ENCODE data around the gene DHCR7.

Gene DHCR7

GRCh38 chr11:71459076-71459766 is 11.0 kb upstream of the DHCR7 start:
- DNase-seq (ENCODE audit: low spot score): no peak
- FAIRE-seq: no peak

DNA sequence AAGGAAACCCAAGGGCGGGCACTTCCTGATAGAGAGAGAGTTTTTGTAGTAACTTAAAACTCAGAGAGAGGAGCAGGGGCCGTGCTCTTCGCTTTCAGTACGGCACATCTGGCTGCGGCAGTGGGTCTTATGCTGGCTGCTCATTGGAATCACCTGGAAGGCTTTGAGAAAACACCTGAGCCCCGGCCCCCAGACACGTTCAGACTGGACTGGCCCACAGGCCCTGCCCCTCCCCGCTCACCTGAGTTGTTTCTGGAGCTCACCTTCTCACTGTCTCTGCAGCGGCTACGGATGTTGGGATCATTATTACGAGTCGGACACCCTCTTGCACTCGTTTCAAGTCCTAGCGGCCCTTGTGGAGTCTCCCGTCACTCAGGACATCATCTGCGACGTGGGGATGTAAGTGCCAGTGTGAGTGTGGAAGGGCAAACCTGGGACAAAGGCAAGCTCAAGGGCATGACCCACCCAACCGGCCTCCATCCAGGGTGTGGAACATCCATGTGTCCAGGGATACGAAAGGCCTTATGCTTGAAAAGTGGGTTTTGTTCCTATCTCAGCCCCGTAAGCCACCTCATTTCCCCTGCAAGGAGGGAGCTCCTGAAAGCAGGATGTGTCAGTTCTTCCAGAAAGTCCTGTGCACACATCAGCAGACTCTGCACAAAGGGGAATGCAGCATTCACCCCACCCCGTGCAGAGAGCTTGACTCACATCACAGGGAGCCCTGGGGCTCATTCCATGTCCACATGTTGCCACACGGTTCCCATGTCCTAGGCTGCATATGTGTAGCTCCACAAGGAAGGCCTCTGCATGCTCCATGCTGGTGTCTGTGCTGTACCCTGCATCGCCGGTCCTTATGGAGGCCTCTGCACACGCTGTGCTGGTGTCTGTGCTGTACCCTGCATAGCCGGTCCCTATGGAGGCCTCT is 10.2 kb upstream of the DHCR7 start:
- FAIRE-seq (no peak), DNase-seq (ENCODE audit: low spot score) (no peak)

GRCh38 chr11:71456831-71457230 is 8.6 kb upstream of the DHCR7 start:
- FAIRE-seq (no peak), DNase-seq (ENCODE audit: low spot score) (no peak)

- DNase-seq (ENCODE audit: low spot score) (no peak), FAIRE-seq (no peak)
These were observed 8.1 kb upstream of the DHCR7 start for GRCh38 chr11:71456294-71456693.

DNA sequence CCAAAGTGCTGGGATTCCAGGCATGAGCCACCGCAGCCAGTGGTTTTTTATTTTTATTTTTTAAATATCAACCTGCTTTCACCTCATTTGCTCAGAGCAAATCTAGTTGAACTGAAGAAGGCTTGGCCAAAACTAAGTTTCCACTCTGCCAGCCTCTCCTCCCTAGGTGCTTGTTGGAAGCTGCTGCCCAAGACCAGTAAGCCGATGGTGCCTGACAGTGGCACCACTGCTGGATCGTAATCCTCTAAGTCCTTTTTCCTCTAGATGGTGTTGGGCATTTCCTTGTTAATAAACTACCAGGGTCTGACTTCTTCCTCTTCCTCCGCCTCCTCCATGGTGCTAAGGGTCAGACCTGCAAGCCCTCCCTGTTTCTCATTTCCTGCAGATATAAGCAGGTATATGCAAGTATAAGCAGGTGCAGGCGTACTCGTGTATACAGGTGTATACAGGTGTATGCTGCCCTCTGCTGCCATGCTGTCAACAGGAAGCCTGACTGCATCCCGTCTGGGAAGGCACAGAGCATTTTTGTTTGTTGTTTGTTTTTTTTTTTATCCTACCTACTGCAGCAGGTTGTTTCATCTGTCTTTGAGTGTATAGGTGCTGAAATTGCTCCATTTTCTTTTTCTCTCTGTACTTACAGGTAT is 6.4 kb upstream of the DHCR7 start:
- no peak for FAIRE-seq
- DNase-seq (ENCODE audit: low spot score): no peak

GRCh38 chr11:71453918-71454304 is 5.7 kb upstream of the DHCR7 start:
- DNase-seq (ENCODE audit: low spot score) (no peak), FAIRE-seq (no peak)

GRCh38 chr11:71453037-71453917 is 5.1 kb upstream of the DHCR7 start, which contains the start of gene NADSYN1:
Gene NADSYN1, plus strand, starts transcription at chr11:71453203. Its CDS starts 94 bp downstream, at chr11:71453297.
- DNase-seq (ENCODE audit: low spot score) (peak; percentile 82), FAIRE-seq (no peak)

DNA sequence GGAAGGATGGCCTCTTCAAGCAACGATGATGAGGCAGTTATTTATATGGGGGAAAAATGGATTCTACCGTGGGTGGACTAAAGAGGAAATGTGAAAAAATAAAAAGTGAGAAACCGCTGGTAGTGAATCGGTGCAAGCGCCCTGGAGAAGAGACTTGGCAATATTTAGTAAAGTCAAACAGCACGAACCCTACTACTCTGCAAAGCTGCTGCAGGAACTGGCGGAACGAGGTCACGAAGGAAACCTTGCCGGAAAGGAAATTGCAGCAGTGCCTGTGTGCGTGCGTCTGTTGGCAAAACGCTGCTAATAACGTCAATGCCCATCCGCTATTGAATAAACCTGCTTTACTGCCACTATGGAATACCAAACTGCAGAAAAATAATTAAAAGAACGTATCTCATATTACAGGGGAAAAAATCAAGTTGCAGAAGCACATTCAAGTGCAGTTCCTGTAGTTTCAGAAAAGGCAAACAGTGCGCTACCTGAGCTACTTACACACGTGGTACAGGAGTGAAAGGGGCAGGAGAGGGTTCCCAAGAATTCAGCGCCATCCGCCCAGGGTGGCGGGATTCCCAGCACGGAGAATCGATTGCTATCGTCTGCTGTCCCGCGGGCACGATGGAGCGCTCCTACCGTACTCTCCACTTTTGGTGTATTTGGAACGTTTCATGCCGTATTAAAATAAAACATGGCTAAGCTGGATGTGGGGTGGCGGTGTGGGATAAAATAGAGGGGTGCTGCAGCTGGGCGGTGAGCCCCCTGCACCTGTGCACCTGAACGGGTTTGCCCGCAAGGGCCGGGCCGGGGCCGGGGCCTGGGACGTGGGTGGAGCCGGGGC is 4.2 kb upstream of the DHCR7 start:
- no peak for FAIRE-seq

GRCh38 chr11:71451596-71452198 is 3.5 kb upstream of the DHCR7 start:
- DNase-seq (ENCODE audit: low spot score) (no peak), FAIRE-seq (no peak)

More for the DNA sequence above, 4.2 kb upstream of the DHCR7 start:
- no peak for DNase-seq (ENCODE audit: low spot score)

DNA sequence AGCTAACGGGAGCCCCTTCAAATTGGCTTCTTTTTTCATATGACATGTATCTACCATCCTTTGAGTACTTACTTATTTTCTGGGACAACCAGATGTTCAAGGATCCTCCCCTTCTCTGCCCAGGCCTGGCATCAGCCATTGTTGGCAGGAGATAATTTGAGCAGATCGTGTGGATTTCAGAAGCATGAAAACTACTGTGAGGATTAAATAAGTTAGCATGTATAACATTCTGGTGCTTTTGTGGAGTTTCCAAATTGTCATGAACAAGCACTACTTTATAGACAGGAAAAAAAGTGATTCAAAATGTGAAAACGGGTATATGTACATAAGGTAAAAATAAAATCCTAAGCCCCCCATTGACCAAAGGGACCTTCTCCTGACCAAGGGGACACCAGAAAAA is 2.7 kb upstream of the DHCR7 start:
- DNase-seq (ENCODE audit: low spot score) (no peak), FAIRE-seq (no peak)

- FAIRE-seq (no peak), DNase-seq (ENCODE audit: low spot score) (no peak)
These were observed 2.3 kb upstream of the DHCR7 start for GRCh38 chr11:71450507-71450906.

DNA sequence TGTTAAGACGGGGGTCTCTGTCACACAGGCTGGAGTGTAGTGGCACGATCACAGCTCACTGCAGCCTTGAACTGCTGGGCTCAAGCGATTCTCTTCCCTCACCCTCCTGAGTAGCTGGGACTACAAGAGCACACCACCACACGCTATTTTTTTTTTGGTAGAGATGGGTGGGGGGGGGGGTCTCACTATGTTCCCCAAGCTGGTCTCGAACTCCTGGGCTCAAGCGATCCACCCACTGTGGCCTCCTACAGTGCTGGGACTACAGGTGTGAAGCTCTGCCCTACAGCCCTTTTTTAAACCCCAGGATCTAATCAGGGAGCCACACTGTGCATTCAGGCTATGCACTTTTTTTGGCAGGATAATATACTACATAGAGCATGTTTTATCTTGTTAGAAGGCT is 1.4 kb upstream of the DHCR7 start:
- DNase-seq (ENCODE audit: low spot score) (no peak), FAIRE-seq (no peak)

DNA sequence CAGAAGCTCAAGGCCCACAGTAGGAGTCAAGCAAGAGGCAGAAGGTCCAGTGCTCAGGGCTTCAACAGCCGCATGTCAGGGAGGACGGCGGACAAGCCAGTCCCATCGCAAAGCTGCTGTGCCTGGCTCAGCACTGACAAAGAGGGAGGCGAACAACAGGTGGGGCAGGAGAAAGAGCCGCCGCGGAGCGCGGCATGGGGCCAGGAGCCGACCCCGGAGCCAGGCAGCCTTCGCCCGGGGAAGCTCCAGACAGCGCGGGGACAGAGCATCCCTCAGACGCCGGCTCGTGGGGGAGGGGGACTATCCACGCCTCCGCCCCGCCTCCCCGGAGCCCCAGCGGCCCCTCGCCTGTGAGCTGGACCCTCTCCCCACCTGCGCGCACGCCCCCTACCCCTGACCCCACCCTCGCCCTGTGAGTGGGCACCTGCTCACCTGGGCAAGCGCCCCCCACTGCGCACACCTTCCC is 369 bp downstream of the DHCR7 start:
- no peak for FAIRE-seq
- no peak for DNase-seq (ENCODE audit: low spot score)

- DNase-seq (ENCODE audit: low spot score) (no peak), FAIRE-seq (no peak)
These were observed 1.1 kb downstream of the DHCR7 start for GRCh38 chr11:71446942-71447688.

- DNase-seq (ENCODE audit: low spot score): no peak
- FAIRE-seq: no peak
These were observed 2.0 kb downstream of the DHCR7 start for GRCh38 chr11:71446150-71446549.

GRCh38 chr11:71444811-71445210 is 3.4 kb downstream of the DHCR7 start:
- no peak for FAIRE-seq

GRCh38 chr11:71443736-71444445 is 4.3 kb downstream of the DHCR7 start:
- no peak for FAIRE-seq

More at GRCh38 chr11:71444811-71445210, 3.4 kb downstream of the DHCR7 start:
- DNase-seq (ENCODE audit: low spot score): no peak

DNA sequence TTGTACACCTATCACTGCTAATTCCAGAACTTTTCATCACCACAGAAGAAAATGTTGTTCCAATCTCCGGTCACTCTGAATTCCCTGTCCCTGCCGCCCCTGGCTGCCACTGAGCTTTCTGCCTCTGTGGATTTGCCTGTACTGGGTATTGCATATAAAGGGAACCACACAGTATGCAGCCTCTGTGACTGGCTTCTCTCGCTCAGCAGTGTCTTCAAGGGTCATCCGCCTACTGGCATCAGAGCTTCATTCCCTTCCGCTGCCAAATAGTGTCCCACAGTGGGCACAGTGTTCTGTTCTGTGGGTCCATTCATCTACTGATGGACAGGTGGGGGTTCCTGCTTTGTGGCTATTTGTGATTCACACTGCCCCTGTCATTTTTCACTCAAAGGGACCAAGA is 5.3 kb downstream of the DHCR7 start:
- FAIRE-seq (no peak), DNase-seq (ENCODE audit: low spot score) (no peak)

More at GRCh38 chr11:71443736-71444445, 4.3 kb downstream of the DHCR7 start:
- DNase-seq (ENCODE audit: low spot score): no peak
